WI38 (cell line): Measurements from ENCODE around the gene KCTD17.

Experiments
- H3K4me3 ChIP-seq: 2 replicates; pipeline ENCODE4 v1.5.1; 2011; ENCODE audit warnings: low read depth, mild to moderate bottlenecking, control low read depth, low read length
- CTCF ChIP-seq: IDR thresholded peaks from 2 replicates; pipeline ENCODE4 v1.5.1; 2012; ENCODE audit warnings: low read depth, mild to moderate bottlenecking, control low read depth, low read length

Gene KCTD17

GRCh38 chr22:37083914-37084313 is 32.4 kb downstream of the KCTD17 start:
- no peak for TF ChIP-seq CTCF
- no peak overlapping the region for H3K4me3 ChIP-seq

- H3K4me3 ChIP-seq, result no peak overlapping the region
- no peak for TF ChIP-seq CTCF
Observed at GRCh38 chr22:37084385-37084784, 32.8 kb downstream of the KCTD17 start.

DNA sequence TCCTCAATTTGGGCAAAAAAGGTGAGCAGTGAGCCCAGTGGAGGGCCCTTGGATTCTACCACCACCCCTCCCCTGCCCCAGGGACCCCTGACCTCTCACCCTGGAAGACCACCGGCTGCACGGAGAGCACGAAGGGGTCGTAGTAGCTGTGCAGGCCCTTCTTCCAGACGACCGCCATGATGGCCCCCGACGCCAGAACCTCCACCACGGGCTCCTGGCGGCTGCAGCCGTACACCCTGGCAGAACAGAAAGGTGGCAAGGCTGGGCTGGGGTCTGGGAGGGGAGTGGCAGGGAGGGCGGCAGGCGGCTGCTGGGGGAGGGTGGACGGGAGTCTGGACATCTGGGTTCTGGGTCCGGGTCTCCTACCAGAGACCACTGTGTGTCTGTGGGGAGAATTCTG is 34.6 kb downstream of the KCTD17 start:
- no peak for TF ChIP-seq CTCF
- no peak overlapping the region for H3K4me3 ChIP-seq

- TF ChIP-seq CTCF, result no peak
Observed at GRCh38 chr22:37088108-37088605, 36.6 kb downstream of the KCTD17 start.

GRCh38 chr22:37088750-37089408 is 37.3 kb downstream of the KCTD17 start:
- TF ChIP-seq CTCF, result no peak
- no peak overlapping the region for H3K4me3 ChIP-seq

More at GRCh38 chr22:37088108-37088605, 36.6 kb downstream of the KCTD17 start:
- H3K4me3 ChIP-seq, result no peak overlapping the region

GRCh38 chr22:37089434-37089833 is 37.9 kb downstream of the KCTD17 start:
- no peak overlapping the region for H3K4me3 ChIP-seq
- TF ChIP-seq CTCF, result no peak

GRCh38 chr22:37090920-37091695 is 39.6 kb downstream of the KCTD17 start:
- TF ChIP-seq CTCF, result no peak
- H3K4me3 ChIP-seq, result no peak overlapping the region
